SK-N-SH (cell line): ENCODE measurements around the gene DNAH9. TPM values are rescaled to one million over a fixed set of nuclear protein-coding genes. Genes with fewer than 3 reads are reported as not detected.

Experiments
- CTCF ChIA-PET: fragments of 300-600, 350-600 bp; formaldehyde crosslinking; extraction: SDS; loops from one replicate; lab custom pipeline; 2021; lab: Yijun Ruan, JAX
- POLR2A ChIA-PET: fragments of 350-600 bp; sonication (Branson Sonifier 250); formaldehyde crosslinking; extraction: SDS; loops from one replicate; lab custom pipeline; 2020; ENCODE audit warnings: antibody characterized with exemption, inconsistent platforms; lab: Yijun Ruan, JAX
- DNase-seq: peaks from one replicate; pipeline ENCODE4 v3.0.0; 2012
- H2AFZ ChIP-seq: fragments of 200-600 bp; sonication (generic); 2 replicates; pipeline ENCODE4 v1.8.1; 2016; ENCODE audit warnings: antibody characterized with exemption, mild to moderate bottlenecking, low read depth
- H3F3A ChIP-seq: fragments of 200-600 bp; sonication (generic); replicated peaks from 2 replicates; pipeline ENCODE3; 2016; ENCODE audit warnings: antibody characterized with exemption, mild to moderate bottlenecking; ENCODE audit not compliant: insufficient read depth
- H3K27ac ChIP-seq, 2 experiments: fragments of 200-500 bp in 1 of 2; fragments of 200-600 bp in 1 of 2; sonication (Bioruptor generic) in 1 of 2; sonication (generic), shearing (Covaris generic) in 1 of 2; 2 replicates each; pipeline versions ENCODE4 v1.5.1 to v1.6.1; 2014 to 2016; ENCODE audit warnings: low read depth in 2 of 2, inconsistent platforms in 1 of 2, low read length in 1 of 2, mild to moderate bottlenecking in 1 of 2, mixed read lengths in 1 of 2
- H3K27me3 ChIP-seq: fragments of 200-600 bp; sonication (generic), shearing (Covaris generic); 2 replicates; pipeline ENCODE4 v1.6.1; 2016; ENCODE audit warnings: mixed run types; ENCODE audit not compliant: insufficient read depth
- H3K36me3 ChIP-seq, 2 experiments: fragments of 200-500 bp in 1 of 2; fragments of 200-600 bp in 1 of 2; sonication (Bioruptor generic) in 1 of 2; sonication (generic) in 1 of 2; replicated peaks in 1 of 2; 2 replicates each; pipeline versions ENCODE3 to v1.5.1; 2014 to 2016; ENCODE audit warnings: low read length in 1 of 2, mild to moderate bottlenecking in 1 of 2; ENCODE audit not compliant: insufficient read depth in 2 of 2, control insufficient read depth in 1 of 2
- H3K4me1 ChIP-seq, 2 experiments: fragments of 200-500 bp in 1 of 2; fragments of 200-600 bp in 1 of 2; sonication (Bioruptor generic) in 1 of 2; sonication (generic), shearing (Covaris generic) in 1 of 2; 2 replicates each; pipeline versions ENCODE4 v1.5.1 to v1.6.1; 2014 to 2016; ENCODE audit warnings: low read depth in 1 of 2, low read length in 1 of 2, mixed run types in 1 of 2; ENCODE audit not compliant: insufficient read depth in 2 of 2, control insufficient read depth in 1 of 2
- H3K4me2 ChIP-seq: fragments of 200-600 bp; sonication (generic), shearing (Covaris generic); 2 replicates; pipeline ENCODE4 v1.6.1; 2017; ENCODE audit warnings: mixed run types
- H3K4me3 ChIP-seq, 2 experiments: fragments of 200-500 bp in 1 of 2; fragments of 200-600 bp in 1 of 2; sonication (Bioruptor generic) in 1 of 2; sonication (generic), shearing (Covaris generic) in 1 of 2; 2 replicates each; pipeline versions ENCODE4 v1.5.1 to v1.8.1; 2014 to 2016; ENCODE audit warnings: low read depth in 2 of 2, inconsistent platforms in 1 of 2, low read length in 1 of 2, mild to moderate bottlenecking in 1 of 2, mixed read lengths in 1 of 2, moderate library complexity in 1 of 2
- H3K79me2 ChIP-seq: fragments of 200-600 bp; sonication (generic); 2 replicates; pipeline ENCODE4 v1.8.1; 2017; ENCODE audit warnings: mild to moderate bottlenecking; ENCODE audit not compliant: insufficient read depth
- H3K9ac ChIP-seq: fragments of 200-600 bp; sonication (generic); 2 replicates; pipeline ENCODE4 v1.6.1; 2017; ENCODE audit warnings: mixed run types
- H3K9me2 ChIP-seq: fragments of 200-600 bp; sonication (generic); 2 replicates; pipeline ENCODE4 v1.6.1; 2017; ENCODE audit warnings: mixed run types
- H3K9me3 ChIP-seq: fragments of 200-600 bp; sonication (generic); 2 replicates; pipeline ENCODE4 v1.6.1; 2017; ENCODE audit warnings: mixed run types, mild to moderate bottlenecking, moderate library complexity
- H4K20me1 ChIP-seq: fragments of 200-600 bp; sonication (generic); 2 replicates; pipeline ENCODE4 v1.6.1; 2017; ENCODE audit warnings: mild to moderate bottlenecking, mixed run types; ENCODE audit not compliant: insufficient read depth
- CHD2 ChIP-seq: fragments of 150-350 bp; IDR thresholded peaks from 2 replicates; pipeline ENCODE4 v1.6.1; 2018; ENCODE audit warnings: low read length; ENCODE audit not compliant: partially characterized antibody
- RXRA ChIP-seq: IDR thresholded peaks from 2 replicates; pipeline ENCODE4 v1.4.0; 2012; ENCODE audit warnings: low read depth, mild to moderate bottlenecking, borderline replicate concordance
- TAF1 ChIP-seq: IDR thresholded peaks from 2 replicates; pipeline ENCODE4 v1.6.1; 2012; ENCODE audit warnings: low read depth, mild to moderate bottlenecking, low read length, moderate library complexity, borderline replicate concordance
- TCF12 ChIP-seq: IDR thresholded peaks from 2 replicates; pipeline ENCODE4 v1.4.0; 2012
- WGBS: methylation state at CpG from one replicate; pipeline ENCODE4 v1.1.6; 2017; ENCODE audit warnings: low lambda C conversion rate; 5-methylcytosine and 5-hydroxymethylcytosine counted together
- polyA plus RNA-seq, 3 experiments: library from polyadenylated mRNA; depleted of rRNA; stranded (reverse); fragments of >200 nt; gene quantifications; 2 replicates each; pipeline ENCODE4 v1.2.3, GENCODE V29; 2012
- TF ChIP-seq, protein P1 (sequence below): IDR thresholded peaks from 2 replicates; pipeline ENCODE4; 2012
- TF ChIP-seq, protein P2 (sequence below): IDR thresholded peaks from 2 replicates; pipeline ENCODE4 v1.4.0; 2012; ENCODE audit warnings: low read depth, borderline replicate concordance
- TF ChIP-seq, protein P3 (sequence below): fragments of 150-350 bp; IDR thresholded peaks from 2 replicates; pipeline ENCODE4 v1.6.1; 2016; ENCODE audit warnings: mild to moderate bottlenecking, low read depth, low read length

DNAH9 gene
- polyA plus RNA-seq, 1 of the 3 experiments (the other 2 are of a cell fraction), result not detected

DNA sequence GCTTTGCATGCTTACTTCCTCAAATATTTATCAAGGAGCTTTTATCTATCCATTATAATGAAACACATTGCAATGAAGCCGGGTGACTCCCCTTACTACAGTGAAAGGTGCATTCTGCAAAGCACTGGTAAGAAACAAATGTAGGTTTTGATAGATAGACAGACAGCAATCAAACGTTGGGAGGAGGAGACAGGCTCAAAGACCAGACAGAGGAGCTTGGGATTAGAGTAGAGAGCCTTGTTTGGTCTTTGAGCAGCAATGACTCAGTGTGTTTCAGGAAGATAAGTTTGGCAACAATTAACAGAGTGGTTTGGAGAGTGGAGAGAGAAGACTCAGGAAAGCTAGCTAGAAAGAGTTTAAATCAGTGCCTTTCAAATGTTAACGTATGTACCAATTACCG is 330.2 kb downstream of the DNAH9 start:
- WGBS, result 34% methylated on average over 4 of the region's 4 CpGs
- Histone ChIP-seq H3K4me3 (no peak overlapping the region), H2AFZ (no peak overlapping the region), H3K9ac (no peak overlapping the region), H3K27ac (no peak overlapping the region), H3K79me2 (no peaks in the 10 kb centered on the region), H4K20me1 (no peaks in the 10 kb centered on the region), H3K9me2 (no peaks in the 10 kb centered on the region), H3K27me3 (no peaks in the 10 kb centered on the region), H3K36me3 (no peaks in the 10 kb centered on the region), H3K4me1 (no peaks in the 10 kb centered on the region), H3F3A (no peaks in the 10 kb centered on the region), H3K4me2 (no peak overlapping the region), H3K9me3 (no peaks in the 10 kb centered on the region)
- TF ChIP-seq, protein P1, sequence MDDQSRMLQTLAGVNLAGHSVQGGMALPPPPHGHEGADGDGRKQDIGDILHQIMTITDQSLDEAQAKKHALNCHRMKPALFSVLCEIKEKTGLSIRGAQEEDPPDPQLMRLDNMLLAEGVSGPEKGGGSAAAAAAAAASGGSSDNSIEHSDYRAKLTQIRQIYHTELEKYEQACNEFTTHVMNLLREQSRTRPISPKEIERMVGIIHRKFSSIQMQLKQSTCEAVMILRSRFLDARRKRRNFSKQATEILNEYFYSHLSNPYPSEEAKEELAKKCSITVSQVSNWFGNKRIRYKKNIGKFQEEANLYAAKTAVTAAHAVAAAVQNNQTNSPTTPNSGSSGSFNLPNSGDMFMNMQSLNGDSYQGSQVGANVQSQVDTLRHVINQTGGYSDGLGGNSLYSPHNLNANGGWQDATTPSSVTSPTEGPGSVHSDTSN, result no peak
- no peak for TF ChIP-seq RXRA
- CTCF ChIA-PET, result no interaction called here
- no peak for DNase-seq
- POLR2A ChIA-PET, result no interaction called here

DNA sequence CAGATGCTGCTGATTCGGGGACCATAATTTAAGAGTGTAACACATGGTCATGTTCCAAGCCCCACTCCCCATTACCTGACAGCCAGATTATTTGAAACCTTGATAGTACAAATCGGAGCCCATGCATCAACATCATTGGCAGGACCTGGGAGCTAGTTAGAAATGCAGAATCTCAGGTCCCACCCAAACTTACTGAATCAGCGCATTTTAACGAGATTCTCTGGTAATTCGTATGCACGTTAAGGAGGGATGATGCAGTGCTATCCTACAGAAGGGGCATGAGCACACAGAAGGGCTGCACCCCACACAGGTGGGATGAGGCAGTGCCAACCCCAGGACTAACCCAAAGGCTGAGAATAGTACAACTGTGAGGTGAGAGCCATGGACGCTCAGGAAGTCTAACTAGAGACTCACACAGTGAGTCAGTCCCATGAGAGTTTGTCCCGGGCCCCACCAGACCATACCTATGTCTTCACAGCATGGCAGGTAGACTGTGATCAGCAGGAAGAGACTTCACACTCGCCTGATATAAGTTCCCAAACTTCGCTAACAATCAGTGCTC is 334.1 kb downstream of the DNAH9 start:
- Histone ChIP-seq H3F3A (no peaks in the 10 kb centered on the region), H2AFZ (no peak overlapping the region), H3K9ac (no peak overlapping the region), H3K36me3 (no peaks in the 10 kb centered on the region), H3K9me2 (no peaks in the 10 kb centered on the region), H3K4me2 (no peak overlapping the region), H3K27me3 (no peaks in the 10 kb centered on the region), H4K20me1 (no peaks in the 10 kb centered on the region), H3K4me3 (no peak overlapping the region), H3K9me3 (no peaks in the 10 kb centered on the region), H3K79me2 (no peaks in the 10 kb centered on the region), H3K4me1 (no peaks in the 10 kb centered on the region), H3K27ac (no peak overlapping the region)
- WGBS, result 39% methylated on average over 9 of the region's 10 CpGs
- TF ChIP-seq TCF12 (no peak), CHD2 (no peak), TAF1 (no peak)
- TF ChIP-seq, protein P2, sequence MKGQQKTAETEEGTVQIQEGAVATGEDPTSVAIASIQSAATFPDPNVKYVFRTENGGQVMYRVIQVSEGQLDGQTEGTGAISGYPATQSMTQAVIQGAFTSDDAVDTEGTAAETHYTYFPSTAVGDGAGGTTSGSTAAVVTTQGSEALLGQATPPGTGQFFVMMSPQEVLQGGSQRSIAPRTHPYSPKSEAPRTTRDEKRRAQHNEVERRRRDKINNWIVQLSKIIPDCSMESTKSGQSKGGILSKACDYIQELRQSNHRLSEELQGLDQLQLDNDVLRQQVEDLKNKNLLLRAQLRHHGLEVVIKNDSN, result no peak
- TF ChIP-seq, protein P1, result no peak
- TF ChIP-seq, protein P3, sequence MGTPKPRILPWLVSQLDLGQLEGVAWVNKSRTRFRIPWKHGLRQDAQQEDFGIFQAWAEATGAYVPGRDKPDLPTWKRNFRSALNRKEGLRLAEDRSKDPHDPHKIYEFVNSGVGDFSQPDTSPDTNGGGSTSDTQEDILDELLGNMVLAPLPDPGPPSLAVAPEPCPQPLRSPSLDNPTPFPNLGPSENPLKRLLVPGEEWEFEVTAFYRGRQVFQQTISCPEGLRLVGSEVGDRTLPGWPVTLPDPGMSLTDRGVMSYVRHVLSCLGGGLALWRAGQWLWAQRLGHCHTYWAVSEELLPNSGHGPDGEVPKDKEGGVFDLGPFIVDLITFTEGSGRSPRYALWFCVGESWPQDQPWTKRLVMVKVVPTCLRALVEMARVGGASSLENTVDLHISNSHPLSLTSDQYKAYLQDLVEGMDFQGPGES, result no peak
- ChIA-PET CTCF (interaction anchor here (1.7 kb wide), 1 partner anchor 1057 kb away, joined by 6 read pairs; no protein-coding TSS in a partner anchor), POLR2A (no interaction called here)
- DNase-seq, result no peak
